ENCODE measurements around the gene NUDT2.

Gene NUDT2

GRCh38 chr9:34387239-34387638, 57.9 kb downstream of the NUDT2 start:
- DNase-seq: no peak

GRCh38 chr9:34392511-34392910, 63.1 kb downstream of the NUDT2 start:
- DNase-seq: no peak

All from NCI-H146 (cell line).